HG03342 (cell line): ENCODE measurements around the gene BANP.

Experiments
- ATAC-seq: cut with Tn5 transposase; IDR thresholded peaks from one replicate; pipeline ENCODE4 v1.9.1; 2021; ENCODE audit warnings: mild to moderate bottlenecking, moderate library complexity; ENCODE audit not compliant: unreplicated experiment

BANP gene

GRCh38 chr16:87948735-87949070 lies 2.5 kb upstream of the BANP start:
- no peak for ATAC-seq

GRCh38 chr16:87949071-87949744 lies 2.0 kb upstream of the BANP start:
- no peak for ATAC-seq

- no peak for ATAC-seq
Measured at GRCh38 chr16:87951552-87952538, 611 bp downstream of the BANP start.

GRCh38 chr16:87952751-87953150 lies 1.5 kb downstream of the BANP start:
- ATAC-seq: no peak

- no peak for ATAC-seq
Measured at GRCh38 chr16:87953308-87954215, 2.3 kb downstream of the BANP start.

- ATAC-seq: no peak
Measured at GRCh38 chr16:87954361-87954760, 3.1 kb downstream of the BANP start.

GRCh38 chr16:87954826-87955225 lies 3.6 kb downstream of the BANP start:
- ATAC-seq: no peak

GRCh38 chr16:87955302-87956097 lies 4.3 kb downstream of the BANP start:
- ATAC-seq: no peak

- ATAC-seq: no peak
Measured at GRCh38 chr16:87956098-87956364, 4.8 kb downstream of the BANP start.

GRCh38 chr16:87956365-87957231 lies 5.4 kb downstream of the BANP start:
- ATAC-seq: peak; percentile 26

GRCh38 chr16:87957296-87958094 lies 6.3 kb downstream of the BANP start:
- no peak for ATAC-seq

- no peak for ATAC-seq
Measured at GRCh38 chr16:87958632-87959031, 7.4 kb downstream of the BANP start.

GRCh38 chr16:87959391-87959990 lies 8.3 kb downstream of the BANP start:
- ATAC-seq: no peak

GRCh38 chr16:87960296-87960695 lies 9.1 kb downstream of the BANP start:
- ATAC-seq: no peak

- no peak for ATAC-seq
Measured at GRCh38 chr16:87960852-87961251, 9.6 kb downstream of the BANP start.

- no peak for ATAC-seq
Measured at GRCh38 chr16:87961623-87962022, 10.4 kb downstream of the BANP start.

GRCh38 chr16:87963400-87963799 lies 12.2 kb downstream of the BANP start:
- no peak for ATAC-seq

GRCh38 chr16:87964049-87964659 lies 12.9 kb downstream of the BANP start:
- no peak for ATAC-seq
